Measurements from ENCODE around the gene CLMN. TPM values are rescaled to one million over a fixed set of nuclear protein-coding genes. Genes with fewer than 3 reads are reported as not detected.

CLMN gene
- total RNA-seq, 1 experiment from 2014 or later, result 33.4 TPM

DNA sequence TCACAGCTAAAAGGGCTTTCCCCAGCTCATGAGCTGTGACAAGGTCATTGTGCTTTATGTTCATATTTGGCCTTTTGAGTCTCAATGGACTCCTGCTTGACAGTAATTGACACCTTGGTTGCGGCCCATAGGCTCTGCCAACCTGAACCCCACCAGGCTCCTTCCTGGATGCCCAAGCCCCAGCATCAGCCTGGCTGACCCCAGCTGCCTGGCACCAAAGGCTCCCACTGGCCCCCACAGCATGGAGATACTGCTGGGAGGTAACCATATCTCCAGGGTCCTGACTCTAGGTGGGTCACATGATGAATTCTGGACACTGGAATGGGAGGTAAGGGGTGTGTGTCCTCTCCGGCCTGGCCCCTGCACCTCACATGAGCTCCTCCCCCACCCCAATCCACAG lies 50.2 kb downstream of the CLMN start:
- Histone ChIP-seq H3K9me3 (ENCODE audit: control insufficient read depth in 1 of 2, insufficient read depth in 1 of 2, low read depth in 1 of 2, low read length in 2 of 2) (no peaks in the 10 kb centered on the region), H2AFZ (ENCODE audit: low read depth, low read length, poor library complexity, severe bottlenecking) (no peak overlapping the region), H3K4me1 (ENCODE audit: control insufficient read depth in 1 of 2, insufficient read depth in 2 of 2, low read length in 2 of 2) (peaks cover 18 to 51% of the 10 kb centered on the region in 2 experiments), H4K20me1 (ENCODE audit: insufficient read depth) (no peaks in the 10 kb centered on the region), H3K4me2 (ENCODE audit: low read length) (no peak overlapping the region), H3K9ac (ENCODE audit: low read length) (no peak overlapping the region), H3K27ac (ENCODE audit: low read depth, low read length) (no peak overlapping the region), H3K4me3 (replicated peaks in 1 of 2; ENCODE audit: low read depth in 1 of 2, low read length in 2 of 2) (no peak overlapping the region), H3K79me2 (ENCODE audit: insufficient read depth, low read length) (peaks cover 8% of the 10 kb centered on the region; the same call in 1 of the 2 replicates), H3K9me2 (ENCODE audit: insufficient read depth) (no peaks in the 10 kb centered on the region), H3K27me3 (ENCODE audit: insufficient read depth, low read length) (no peaks in the 10 kb centered on the region), H3K36me3 (ENCODE audit: control insufficient read depth in 1 of 2, insufficient read depth in 2 of 2, low read length in 2 of 2) (no peaks in the 10 kb centered on the region)
- DNase-seq (ENCODE audit: low read depth, low spot score) (no peak), ATAC-seq (no peak)
- no TSS peak for BruUV-seq (replicated peaks)
- ChIA-PET POLR2A (no interaction called here), CTCF (no interaction called here), RAD21 (ENCODE audit: low non-redundant PET in 1 of 2, low total read pairs in 2 of 2, uncharacterized antibody in 2 of 2, unreplicated experiment in 2 of 2) (no interaction called here)
- TF ChIP-seq EZH2 (IDR thresholded peaks at IDR 0.05) (no peak), JUND (IDR thresholded peaks at IDR 0.05) (no peak), YY1 (IDR thresholded peaks at IDR 0.05; ENCODE audit: extremely low read depth, insufficient replicate concordance, low read depth, low read length) (no peak), FOSL1 (IDR thresholded peaks at IDR 0.05; ENCODE audit: low read depth) (no peak), SIN3A (IDR thresholded peaks at IDR 0.05; ENCODE audit: low read depth) (no peak), SRF (IDR thresholded peaks at IDR 0.05; ENCODE audit: low read depth) (no peak), EZH2phosphoT487 (IDR thresholded peaks at IDR 0.05; ENCODE audit: borderline replicate concordance) (no peak), CBX3 (IDR thresholded peaks at IDR 0.05; ENCODE audit: low read depth) (no peak), RAD21 (IDR thresholded peaks at IDR 0.05; ENCODE audit: low read depth) (no peak), EGR1 (IDR thresholded peaks at IDR 0.05; ENCODE audit: low read depth) (no peak), POLR2AphosphoS5 (IDR thresholded peaks at IDR 0.05; ENCODE audit: low read depth, low read length) (no peak)
- TF ChIP-seq, protein P1, sequence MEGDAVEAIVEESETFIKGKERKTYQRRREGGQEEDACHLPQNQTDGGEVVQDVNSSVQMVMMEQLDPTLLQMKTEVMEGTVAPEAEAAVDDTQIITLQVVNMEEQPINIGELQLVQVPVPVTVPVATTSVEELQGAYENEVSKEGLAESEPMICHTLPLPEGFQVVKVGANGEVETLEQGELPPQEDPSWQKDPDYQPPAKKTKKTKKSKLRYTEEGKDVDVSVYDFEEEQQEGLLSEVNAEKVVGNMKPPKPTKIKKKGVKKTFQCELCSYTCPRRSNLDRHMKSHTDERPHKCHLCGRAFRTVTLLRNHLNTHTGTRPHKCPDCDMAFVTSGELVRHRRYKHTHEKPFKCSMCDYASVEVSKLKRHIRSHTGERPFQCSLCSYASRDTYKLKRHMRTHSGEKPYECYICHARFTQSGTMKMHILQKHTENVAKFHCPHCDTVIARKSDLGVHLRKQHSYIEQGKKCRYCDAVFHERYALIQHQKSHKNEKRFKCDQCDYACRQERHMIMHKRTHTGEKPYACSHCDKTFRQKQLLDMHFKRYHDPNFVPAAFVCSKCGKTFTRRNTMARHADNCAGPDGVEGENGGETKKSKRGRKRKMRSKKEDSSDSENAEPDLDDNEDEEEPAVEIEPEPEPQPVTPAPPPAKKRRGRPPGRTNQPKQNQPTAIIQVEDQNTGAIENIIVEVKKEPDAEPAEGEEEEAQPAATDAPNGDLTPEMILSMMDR (IDR thresholded peaks at IDR 0.05 in 2 of 3, conservative IDR thresholded peaks at IDR 0.05 in 1 of 3; ENCODE audit: borderline replicate concordance in 1 of 3, insufficient read depth in 1 of 3, low read depth in 2 of 3, low read length in 2 of 3), result no peak
- TF ChIP-seq, protein P2, sequence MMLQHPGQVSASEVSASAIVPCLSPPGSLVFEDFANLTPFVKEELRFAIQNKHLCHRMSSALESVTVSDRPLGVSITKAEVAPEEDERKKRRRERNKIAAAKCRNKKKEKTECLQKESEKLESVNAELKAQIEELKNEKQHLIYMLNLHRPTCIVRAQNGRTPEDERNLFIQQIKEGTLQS (IDR thresholded peaks at IDR 0.05), result no peak
- TF ChIP-seq, protein P3, sequence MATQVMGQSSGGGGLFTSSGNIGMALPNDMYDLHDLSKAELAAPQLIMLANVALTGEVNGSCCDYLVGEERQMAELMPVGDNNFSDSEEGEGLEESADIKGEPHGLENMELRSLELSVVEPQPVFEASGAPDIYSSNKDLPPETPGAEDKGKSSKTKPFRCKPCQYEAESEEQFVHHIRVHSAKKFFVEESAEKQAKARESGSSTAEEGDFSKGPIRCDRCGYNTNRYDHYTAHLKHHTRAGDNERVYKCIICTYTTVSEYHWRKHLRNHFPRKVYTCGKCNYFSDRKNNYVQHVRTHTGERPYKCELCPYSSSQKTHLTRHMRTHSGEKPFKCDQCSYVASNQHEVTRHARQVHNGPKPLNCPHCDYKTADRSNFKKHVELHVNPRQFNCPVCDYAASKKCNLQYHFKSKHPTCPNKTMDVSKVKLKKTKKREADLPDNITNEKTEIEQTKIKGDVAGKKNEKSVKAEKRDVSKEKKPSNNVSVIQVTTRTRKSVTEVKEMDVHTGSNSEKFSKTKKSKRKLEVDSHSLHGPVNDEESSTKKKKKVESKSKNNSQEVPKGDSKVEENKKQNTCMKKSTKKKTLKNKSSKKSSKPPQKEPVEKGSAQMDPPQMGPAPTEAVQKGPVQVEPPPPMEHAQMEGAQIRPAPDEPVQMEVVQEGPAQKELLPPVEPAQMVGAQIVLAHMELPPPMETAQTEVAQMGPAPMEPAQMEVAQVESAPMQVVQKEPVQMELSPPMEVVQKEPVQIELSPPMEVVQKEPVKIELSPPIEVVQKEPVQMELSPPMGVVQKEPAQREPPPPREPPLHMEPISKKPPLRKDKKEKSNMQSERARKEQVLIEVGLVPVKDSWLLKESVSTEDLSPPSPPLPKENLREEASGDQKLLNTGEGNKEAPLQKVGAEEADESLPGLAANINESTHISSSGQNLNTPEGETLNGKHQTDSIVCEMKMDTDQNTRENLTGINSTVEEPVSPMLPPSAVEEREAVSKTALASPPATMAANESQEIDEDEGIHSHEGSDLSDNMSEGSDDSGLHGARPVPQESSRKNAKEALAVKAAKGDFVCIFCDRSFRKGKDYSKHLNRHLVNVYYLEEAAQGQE (IDR thresholded peaks at IDR 0.05; ENCODE audit: low read depth), result no peak
- TF ChIP-seq, protein P4, sequence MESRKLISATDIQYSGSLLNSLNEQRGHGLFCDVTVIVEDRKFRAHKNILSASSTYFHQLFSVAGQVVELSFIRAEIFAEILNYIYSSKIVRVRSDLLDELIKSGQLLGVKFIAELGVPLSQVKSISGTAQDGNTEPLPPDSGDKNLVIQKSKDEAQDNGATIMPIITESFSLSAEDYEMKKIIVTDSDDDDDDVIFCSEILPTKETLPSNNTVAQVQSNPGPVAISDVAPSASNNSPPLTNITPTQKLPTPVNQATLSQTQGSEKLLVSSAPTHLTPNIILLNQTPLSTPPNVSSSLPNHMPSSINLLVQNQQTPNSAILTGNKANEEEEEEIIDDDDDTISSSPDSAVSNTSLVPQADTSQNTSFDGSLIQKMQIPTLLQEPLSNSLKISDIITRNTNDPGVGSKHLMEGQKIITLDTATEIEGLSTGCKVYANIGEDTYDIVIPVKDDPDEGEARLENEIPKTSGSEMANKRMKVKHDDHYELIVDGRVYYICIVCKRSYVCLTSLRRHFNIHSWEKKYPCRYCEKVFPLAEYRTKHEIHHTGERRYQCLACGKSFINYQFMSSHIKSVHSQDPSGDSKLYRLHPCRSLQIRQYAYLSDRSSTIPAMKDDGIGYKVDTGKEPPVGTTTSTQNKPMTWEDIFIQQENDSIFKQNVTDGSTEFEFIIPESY (IDR thresholded peaks at IDR 0.05; ENCODE audit: extremely low read depth, insufficient replicate concordance, low read length), result no peak
- intact Hi-C loops (cut with micrococcal nuclease), result loop anchor here (5.0 kb wide), 1 partner anchor 248 kb away; the partner anchor contains the start of gene SYNE3
